DMS153 treated with DMSO at 0.1 percent for 48 hours (cell line): ENCODE measurements around the gene TCF25.
A peak's percentile ranks its signal among the peaks of the same experiment; 100 is the strongest.
"Not testable (repeated sequence)": the region's sequence is repeated elsewhere in the genome, so short reads cannot be mapped to it uniquely, and the experiment has no call there.

Experiments
- DNase-seq: peaks from one replicate; lab custom pipeline; 2025; ENCODE audit not compliant: unreplicated experiment; lab: John Stamatoyannopoulos, UW

Gene TCF25

DNA sequence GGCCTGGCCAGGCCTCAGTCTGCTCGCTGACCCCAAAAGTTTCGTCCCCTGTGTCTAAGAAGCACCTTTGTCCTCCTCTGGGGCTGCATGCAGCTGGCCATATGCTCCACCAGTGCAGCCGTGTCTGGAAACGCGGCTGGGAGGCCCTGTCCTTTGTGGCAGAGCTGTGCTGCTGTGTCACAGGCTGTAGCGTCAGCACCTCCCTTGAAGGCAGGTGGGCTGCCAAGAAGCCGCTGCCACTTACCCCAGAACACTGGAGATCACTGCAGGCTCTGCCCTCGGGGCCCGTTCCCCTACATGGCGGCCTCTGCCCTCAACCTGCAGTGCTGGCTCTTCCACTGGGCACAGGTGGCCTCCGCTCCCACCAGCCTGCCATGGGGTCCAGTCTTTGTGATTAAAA lies 29.6 kb downstream of the TCF25 start:
- no peak for DNase-seq

DNA sequence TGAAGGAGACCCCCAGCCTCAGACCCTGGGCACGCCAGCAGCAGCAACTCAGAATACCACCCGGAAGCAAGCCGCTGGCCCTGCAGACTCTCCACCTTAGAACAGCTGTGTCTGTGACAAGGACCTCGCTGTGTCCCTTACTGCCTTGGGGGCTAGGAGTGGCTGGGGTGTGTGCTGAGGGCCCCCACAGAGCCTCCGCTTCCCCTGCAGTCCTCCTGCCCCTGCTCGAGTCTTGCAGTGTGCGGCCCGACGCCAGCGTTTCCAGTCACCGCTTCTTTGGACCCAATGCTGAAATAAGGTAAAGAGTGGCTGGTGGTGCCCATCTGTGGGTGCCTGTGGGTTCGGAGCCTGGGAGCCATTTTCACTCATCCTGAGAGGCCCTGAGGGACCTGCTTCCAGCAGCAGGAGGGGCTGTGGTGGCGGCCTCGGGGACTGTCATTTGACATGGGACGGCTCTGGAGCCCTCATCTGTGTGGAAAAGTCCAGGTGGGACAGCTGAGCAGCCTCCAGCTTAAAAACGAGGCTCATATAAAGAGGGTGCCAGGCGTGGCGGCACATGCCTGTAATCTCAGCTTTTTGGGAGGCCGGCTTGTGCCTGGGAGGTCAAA lies 30.6 kb downstream of the TCF25 start:
- no peak for DNase-seq

DNA sequence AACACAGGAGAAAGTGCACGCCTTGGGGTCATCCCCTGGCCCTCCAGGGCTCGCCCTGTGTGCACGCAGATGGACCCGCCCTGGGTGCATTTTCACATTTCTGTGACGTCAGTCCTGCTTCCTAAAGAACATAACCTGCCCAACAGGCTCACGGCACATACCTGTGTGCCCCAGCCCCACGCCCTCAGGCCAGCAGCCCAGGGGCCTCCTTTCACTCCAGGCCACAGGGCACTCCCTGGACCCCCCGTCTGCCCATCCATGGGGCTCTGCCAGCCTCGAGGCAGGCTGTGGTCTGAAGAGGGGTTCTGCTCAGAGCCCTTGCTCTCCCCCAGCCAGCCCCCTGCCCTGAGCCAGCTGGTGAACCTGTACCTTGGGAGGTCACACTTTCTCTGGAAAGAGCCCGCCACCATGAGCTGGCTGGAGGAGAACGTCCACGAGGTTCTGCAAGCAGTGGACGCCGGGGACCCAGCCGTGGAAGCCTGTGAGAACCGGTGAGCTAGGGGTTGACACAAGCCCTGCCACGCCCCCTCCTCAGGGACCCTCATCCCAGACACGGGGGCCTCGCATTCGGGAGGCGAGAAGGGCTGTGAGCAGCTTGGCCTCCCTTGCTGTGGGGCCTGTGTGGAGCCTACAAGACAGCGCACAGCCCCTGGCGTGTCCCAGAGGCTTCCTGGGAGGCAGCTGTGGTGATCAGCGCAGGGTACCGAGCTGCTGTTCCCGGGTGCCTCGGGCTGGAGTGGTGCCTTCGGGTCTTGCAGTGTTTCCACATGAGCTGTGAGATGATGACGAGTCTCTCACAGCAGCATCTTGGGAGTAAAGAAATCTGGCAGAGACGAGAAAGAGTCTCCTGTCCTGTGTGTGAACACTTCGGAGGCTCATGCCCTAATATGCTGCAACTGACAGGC lies 31.5 kb downstream of the TCF25 start:
- DNase-seq: no peak

DNA sequence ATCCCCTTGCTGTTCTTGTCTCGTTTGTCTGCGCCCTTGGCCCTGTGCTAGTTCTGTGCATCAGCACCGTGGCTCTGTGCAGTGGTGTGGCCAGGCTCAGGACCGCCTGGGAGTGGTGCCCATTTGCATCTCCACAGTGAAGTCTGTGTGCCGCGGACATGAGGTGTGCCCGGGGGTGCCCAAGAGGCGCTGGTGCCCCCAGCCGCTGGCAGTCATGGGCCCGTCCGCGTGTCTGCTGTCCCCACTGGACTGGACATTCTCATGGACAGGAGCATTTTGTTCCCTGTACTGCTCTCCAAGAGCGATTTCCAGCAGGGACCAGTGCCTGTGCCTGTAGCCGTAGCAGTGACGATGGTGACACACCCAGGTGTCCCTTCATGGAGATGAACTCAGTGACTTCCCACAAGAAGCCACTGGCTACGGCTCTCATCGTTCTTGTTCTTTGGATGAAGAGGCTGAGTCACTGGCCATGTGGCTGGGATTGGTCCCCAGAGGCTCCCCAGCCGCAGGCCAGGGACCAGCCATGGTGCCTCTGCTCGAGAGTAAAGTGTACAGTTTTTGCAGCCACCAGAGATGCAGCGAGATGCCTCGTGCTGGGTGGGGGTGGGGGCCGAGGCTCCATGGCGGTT lies 32.2 kb downstream of the TCF25 start:
- no peak for DNase-seq

DNA sequence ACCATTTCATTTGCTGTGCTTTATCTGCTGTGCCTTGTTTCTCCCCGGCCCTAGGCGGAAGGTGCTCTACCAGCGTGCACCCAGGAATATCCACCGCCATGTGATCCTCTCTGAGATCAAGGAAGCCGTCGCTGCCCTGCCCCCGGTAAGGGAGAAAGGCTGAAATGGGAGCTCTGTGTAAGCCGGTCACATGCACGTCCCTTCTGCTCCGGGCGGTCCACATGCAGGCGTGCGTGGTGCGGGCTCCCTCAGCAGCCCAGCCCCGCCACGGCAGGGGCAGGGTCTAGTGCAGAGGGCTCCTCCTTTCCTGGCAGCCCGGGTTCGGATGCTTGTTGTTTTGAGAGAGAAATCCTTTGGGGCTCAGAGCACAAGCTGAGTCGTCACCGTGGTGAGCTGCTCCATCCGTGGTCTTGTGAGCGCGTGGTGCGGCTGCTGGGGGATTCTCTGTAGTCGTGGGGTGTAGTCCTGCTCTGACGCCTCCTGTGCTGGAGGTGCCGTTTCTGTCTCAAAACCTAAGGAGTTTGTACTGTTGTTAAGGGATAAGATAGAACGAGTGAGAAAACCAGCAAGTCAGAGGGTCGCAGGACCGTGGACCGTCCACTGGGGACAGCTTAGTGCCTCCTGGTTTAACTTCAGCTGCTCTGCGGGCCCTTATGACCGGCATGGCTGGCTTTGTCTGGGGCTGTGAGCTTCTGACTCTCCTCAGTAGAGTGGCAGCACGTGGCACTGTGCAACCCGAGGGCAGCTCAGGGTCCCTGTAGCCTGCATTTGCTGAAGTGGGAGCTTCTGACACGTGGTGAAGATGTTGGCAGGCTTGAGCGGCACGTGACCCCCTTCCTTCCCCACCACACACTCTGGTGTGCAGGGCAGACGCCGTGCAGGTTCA lies 33.0 kb downstream of the TCF25 start:
- DNase-seq: no peak

DNA sequence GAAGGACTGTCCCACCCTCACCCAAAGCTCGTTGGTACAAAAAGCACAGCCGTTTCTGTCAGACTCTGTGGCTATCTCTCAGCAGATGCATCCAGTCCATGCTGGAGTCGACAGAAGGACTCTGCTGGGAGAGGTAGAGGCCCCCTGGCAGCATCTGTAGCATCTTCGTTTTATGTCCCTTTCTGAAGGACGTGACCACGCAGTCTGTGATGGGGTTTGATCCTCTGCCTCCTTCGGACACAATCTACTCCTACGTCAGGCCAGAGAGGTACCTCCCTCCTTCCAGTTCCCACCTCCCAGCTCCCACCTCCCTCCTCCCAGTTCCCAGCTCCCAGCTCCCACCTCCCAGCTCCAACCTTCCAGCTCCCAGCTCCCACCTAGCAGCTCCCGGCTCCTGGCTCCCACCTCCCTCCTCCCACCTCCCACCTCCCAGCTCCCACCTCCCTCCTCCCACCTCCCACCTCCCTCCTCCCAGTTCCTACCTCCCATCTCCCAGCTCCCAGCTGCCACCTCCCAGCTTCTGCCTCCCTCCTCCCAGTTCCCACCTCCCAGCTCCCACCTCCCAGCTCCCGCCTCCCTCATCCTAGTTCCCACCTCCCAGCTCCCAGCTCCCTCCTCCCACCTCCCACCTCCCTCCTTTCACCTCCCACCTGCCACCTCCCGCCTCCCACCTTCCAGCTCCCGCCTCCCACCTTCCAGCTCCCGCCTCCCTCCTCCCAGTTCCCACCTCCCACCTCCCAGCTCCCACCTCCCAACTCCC lies 33.8 kb downstream of the TCF25 start:
- no peak for DNase-seq

DNA sequence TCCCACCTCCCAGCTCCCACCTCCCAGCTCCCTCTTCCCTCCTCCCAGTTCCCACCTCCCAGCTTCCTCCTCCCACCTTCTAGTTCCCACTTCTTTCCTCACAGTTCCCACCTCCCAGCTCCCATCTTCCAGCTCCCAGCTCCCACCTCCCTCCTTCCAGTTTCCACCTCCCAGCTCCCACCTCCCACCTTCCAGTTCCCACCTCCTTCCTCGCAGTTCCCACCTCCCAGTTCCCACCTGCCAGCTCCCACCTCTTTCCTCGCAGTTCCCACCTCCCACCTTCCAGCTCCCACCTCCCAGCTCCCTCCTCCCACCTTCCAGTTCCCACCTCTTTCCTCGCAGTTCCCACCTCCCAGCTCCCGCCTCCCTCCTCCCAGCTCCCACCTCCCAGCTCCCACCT lies 34.8 kb downstream of the TCF25 start:
- no peak for DNase-seq

DNA sequence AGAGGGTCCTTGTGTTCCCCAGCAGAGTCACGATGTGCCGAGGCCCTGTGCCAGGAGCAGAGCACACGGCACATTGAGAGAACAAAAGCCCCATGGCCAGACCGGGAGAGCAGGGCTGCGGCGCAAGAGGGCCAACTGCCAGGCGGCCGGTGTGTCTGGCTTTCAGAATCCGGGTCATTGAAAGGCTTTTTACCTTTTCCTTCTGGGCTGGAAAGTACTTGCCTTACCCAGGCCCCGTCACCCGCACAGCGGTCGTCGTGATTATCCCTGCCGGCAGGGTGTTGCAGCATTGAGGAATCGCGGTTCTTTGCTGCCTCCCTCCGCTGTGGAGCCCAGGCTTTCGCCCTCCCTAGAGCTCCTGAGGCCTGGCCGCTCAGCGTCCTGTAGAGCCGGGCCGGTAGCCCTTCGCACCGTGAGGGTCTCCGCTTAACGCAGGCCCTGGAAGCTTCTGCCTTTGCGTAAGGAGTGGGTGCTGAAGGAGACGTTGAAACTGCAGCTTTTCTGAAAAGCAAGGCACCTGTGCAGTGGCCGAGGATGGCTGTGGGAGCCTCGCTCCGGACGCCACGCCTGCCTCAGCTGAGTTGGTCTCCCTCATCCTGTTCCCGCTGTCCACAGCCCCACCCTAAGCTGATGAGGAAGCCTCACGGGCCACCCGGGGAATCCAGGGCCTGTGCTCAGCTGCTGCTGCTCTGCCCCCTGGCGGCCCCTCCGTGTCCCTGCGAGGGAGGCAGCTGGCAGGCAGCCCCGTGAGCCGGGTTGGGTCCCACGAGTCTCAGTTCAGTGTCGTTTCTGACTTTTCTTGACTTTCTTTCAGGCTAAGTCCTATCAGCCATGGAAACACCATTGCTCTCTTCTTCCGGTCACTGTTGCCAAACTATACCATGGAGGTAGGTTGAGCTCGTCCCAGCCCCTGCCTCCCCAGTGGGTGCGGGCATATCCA lies 36.7 kb downstream of the TCF25 start:
- DNase-seq: no peak

DNA sequence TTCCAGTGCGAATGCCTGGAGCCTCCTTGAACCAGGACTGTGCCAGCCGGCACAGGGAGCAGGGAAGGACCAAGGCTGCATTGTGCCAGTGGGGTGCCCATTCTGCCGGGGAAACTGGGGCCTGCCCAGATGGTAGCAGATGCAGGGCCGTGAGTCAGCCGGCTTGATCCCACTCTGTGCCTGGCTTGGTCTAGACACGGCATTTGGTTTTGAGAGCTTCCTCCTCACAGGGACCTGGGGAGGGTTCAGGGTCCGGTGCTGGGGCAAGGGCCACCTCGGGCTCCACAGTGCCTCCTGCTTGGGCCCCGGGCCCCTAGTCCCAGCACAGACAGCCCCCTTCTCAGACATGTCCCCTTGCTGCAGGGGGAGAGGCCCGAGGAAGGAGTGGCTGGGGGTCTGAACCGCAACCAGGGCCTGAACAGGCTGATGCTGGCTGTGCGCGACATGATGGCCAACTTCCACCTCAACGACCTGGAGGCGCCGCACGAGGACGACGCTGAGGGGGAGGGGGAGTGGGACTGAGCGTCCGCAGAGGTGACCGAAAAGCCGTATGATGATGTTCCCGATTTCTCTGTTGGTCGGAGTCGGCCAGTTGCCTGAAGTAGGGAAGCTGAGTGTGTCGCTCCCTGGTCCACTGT lies 37.4 kb downstream of the TCF25 start:
- no peak for DNase-seq

DNA sequence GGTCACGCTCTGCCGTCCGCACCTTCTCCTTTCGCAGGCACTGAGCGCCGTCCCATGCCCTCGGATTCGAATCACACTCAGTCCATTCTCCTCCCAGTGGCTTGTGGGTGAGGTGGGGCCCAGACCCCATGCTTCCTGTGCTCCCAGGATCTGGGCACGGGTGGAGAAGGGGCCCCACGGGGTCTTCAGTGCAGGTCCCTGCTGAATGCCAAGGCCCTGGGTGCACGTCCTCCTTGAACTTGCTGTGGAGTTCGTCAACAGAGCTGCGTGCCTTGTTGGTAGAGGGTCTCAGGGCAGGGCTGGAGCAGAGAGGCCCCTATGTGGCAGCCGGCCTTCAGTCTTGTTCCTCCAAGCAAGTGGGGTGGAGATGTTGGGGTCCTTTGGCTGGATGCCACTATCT lies 38.0 kb downstream of the TCF25 start:
- no peak for DNase-seq

DNA sequence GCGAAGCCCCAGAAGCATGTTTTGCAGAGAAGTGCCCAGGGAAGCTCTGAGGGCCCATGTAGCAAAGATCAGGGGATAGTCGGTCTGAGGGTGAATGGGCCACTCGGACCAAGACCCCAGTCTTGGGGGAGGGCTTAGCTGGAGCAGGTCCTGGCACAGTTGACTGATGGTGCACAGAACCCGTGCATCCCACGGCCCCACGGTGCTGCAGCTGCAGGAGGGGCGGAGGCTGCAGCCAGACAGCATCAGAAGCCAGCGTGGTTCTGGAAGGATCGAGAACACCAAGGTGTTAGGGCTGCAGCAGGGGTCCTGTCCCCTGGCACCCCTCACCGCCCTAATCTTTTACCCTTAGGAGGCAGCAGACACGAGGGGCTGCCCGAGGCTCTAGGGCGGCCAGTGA lies 38.8 kb downstream of the TCF25 start:
- DNase-seq: no peak

DNA sequence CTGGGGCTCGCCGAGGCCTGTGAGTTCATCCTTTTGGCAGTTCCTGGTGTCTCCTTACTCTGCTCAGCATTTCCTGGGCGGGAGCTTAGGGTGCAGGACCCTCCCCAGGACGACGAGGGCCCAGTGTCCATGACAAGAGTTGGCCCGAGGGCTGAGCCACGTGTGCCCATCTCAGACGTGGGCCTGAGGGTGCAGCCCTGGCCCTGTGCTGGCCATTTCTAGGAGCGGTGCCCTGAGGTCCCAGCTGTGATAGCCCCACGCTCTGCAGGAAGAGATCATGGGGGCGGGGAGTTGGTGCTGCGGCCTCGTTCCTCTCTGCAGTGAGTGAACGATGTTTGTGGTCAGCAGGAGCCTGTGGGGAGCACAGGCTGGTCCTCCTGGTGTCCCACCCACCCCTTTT lies 39.2 kb downstream of the TCF25 start:
- no peak for DNase-seq

DNA sequence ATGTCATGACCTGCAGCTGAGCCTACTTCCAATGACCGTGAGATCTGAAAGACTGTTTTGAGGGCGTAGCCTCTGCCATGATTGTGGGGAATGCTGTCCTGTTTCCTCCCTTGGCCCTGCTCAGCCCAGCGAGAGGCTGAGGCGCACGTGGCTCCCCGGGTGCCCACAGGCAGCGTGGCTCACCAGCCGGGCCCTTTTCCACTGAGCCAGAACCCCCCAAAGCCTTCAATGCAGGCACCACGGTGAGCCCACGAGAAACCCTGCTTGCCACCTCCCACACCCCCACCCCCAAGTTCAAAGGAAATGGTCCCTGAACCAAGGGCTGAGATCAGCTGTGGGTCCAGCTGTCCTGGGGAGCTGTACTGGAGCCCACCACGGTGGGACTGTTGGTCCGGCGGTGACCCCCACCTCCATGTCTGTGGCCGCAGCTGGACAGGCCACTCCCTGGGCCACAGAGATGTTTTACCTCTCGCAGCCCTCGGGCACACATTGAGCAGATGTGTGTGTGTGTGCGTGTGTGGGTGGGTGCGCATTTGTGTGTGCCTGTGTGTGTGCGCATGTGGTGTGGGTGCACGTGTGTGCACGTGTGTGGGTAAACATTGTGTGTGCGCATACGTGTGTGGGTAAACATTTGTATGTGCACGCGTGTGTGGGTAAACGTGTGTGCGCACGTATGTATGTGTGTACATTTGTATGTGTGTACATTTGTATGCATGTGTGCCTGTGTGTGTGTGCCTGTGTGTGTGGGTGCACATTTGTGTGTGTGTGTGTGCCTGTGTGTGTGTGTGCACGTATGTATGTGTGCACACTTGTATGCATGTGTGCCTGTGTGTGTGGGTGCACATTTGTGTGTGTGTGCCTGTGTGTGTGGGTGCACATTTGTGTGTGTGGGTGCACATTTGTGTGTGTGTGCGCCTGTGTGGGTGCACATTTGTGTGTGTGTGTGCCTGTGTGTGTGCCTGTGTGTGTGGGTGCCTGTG lies 40.3 kb downstream of the TCF25 start:
- DNase-seq: no peak

DNA sequence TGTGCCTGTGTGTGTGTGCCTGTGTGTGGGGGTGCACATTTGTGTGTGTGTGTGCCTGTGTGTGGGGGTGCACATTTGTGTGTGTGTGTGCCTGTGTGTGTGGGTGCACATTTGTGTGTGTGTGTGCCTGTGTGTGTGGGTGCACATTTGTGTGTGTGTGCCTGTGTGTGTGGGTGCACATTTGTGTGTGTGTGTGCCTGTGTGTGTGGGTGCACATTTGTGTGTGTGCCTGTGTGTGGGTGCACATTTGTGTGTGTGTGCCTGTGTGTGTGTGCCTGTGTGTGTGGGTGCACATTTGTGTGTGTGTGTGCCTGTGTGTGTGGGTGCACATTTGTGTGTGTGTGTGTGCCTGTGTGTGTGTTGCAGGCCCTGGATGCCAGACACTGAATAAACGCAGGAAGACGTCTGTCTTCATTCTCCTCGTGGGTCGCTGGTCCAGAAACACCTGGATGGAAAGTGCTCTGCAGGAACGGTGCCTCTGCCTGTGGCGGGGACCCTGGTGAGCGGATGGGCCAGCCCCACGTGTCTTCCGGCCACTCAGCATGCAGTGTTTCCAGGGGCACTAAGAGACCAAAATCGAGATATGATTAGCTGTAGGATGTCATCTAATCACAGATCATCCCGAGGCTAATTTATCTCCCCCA lies 41.4 kb downstream of the TCF25 start:
- DNase-seq: not testable (repeated sequence)

DNA sequence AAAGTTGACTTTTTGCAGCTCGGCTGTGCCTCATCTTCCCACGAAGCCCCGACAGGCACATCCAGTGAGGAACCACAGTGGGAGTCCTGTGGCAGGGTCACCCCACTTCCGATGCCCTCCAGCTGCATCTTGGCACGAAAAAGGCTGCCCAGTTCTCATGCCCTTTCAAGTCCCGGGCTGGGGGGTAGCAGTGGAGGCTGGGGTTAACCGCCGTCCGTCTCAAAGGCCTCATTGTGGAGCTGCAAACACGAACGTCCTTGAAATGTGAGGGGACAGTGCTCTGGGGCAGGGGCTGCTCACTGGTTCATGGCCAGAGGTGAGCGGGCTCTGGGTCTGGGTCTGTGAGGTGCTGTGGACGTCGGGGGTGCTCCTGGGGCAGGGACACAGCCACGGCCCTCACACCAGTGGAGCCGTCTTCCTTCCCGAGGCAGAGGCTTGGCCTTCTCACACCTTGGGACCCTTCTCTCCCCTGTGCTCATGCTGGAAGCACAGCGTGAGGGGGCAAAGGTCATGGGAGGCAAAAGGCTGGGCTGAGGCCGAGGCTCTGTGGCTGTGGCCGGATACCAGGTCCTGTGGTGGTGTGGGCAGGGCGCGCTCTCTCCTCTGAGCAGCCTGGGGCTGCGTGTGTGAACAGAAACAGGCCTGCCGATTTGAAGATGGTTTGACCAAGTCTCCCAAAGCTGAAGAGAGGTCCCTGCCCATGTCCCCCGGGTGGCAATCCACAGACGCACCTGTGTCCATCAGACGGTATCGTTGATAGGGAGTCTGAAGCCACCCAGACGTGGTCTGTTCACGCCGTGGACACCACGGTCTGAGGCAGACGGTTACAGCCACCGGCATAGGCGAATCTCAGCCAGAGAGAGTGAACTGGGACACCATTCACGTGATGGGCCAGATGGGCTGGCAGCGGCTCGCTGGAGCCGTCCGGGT lies 42.2 kb downstream of the TCF25 start:
- no peak for DNase-seq

DNA sequence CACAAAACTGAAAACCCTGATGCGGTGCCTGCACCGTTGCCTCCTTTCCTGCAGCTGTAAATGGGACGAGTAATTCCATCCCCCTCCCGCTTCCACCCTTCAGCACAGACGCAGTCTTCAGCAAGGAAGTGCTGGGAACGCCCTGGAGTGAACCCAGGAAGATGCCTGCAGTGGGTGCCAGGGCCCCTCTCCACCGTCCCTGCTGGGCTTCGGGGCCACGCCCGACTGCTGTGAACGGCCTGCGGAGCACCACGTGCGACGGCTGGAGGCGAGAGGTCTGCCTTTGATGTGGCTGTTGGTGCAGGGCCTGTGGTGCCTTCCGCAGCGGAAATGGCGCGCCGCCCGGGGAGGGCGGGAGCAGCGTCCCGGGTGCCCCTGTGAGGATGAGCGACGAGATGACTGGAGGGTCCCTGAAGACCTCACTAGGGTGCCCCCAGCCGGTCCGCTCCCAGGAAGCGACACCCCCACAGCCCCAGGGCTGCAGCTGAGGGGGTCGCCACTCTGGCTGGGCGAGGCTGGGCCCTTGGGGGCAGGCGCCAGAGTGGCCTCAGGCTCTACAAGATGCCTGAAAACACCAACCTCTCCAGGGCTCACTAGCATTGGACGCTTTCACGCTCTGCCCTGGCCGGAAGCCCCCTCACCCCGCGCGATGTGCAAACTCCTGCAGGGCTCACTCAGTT lies 44.5 kb downstream of the TCF25 start:
- peak; percentile 86 for DNase-seq
